Lung (tissue), 12 donors: Measurements from ENCODE around the gene CMSS1. TPM values are rescaled to one million over a fixed set of nuclear protein-coding genes. Genes with fewer than 3 reads are reported as not detected.
A peak's percentile ranks its signal among the peaks of the same experiment; 100 is the strongest.

Experiments used
- ATAC-seq: fragments of 200-7000 bp; cut with Tn5 transposase; one replicate; pipeline ENCODE4 v1.9.1; 2020; ENCODE audit warnings: moderate number of reproducible peaks; ENCODE audit not compliant: insufficient read depth, low FRiP score
- DNase-seq, 3 donors: peaks; one replicate each; pipeline ENCODE4 v3.0.0-alpha.2; 2013 to 2017
- H3K27ac ChIP-seq, 2 donors: one replicate each; pipeline ENCODE4 v1.5.1; 2013; ENCODE audit warnings: mild to moderate bottlenecking in 2 of 2, moderate library complexity in 2 of 2, control low read depth in 1 of 2, inconsistent platforms in 1 of 2, low read depth in 1 of 2, low read length in 1 of 2
- H3K27me3 ChIP-seq, 3 donors: one replicate each; pipeline ENCODE4 v1.5.1; 2013; ENCODE audit warnings: low read length in 2 of 3; ENCODE audit not compliant: control insufficient read depth in 3 of 3, insufficient read depth in 3 of 3
- H3K36me3 ChIP-seq, 4 donors: one replicate each; pipeline ENCODE4 v1.5.1; 2013; ENCODE audit warnings: low read length in 4 of 4, mild to moderate bottlenecking in 1 of 4, moderate library complexity in 1 of 4; ENCODE audit not compliant: control insufficient read depth in 4 of 4, insufficient read depth in 4 of 4
- H3K4me1 ChIP-seq, 5 donors: one replicate each; pipeline ENCODE4 v1.5.1; 2013; ENCODE audit warnings: low read length in 5 of 5, mild to moderate bottlenecking in 2 of 5, moderate library complexity in 1 of 5; ENCODE audit not compliant: control insufficient read depth in 5 of 5, insufficient read depth in 5 of 5
- H3K4me3 ChIP-seq: one replicate; pipeline ENCODE4 v1.5.1; 2013; ENCODE audit warnings: mild to moderate bottlenecking, control low read depth, moderate library complexity
- H3K9ac ChIP-seq, 2 donors: one replicate each; pipeline ENCODE4 v1.5.1; 2013; ENCODE audit warnings: low read length in 2 of 2, control low read depth in 1 of 2; ENCODE audit not compliant: insufficient read depth in 1 of 2
- H3K9me3 ChIP-seq, 4 donors: one replicate each; pipeline ENCODE4 v1.5.1; 2013; ENCODE audit warnings: low read length in 3 of 4, mild to moderate bottlenecking in 1 of 4, moderate library complexity in 1 of 4; ENCODE audit not compliant: control insufficient read depth in 4 of 4, insufficient read depth in 3 of 4
- CTCF ChIP-seq: IDR thresholded peaks from 2 replicates; pipeline ENCODE4 v1.5.1; 2012; ENCODE audit warnings: mild to moderate bottlenecking; ENCODE audit errors: control extremely low read depth, extremely low read depth
- WGBS, 2 donors: extraction: QIAGEN DNeasy Blood & Tissue Kit; methylation state at CpG; one replicate each; pipeline ENCODE4 v1.1.7; 2013; 5-methylcytosine and 5-hydroxymethylcytosine counted together
- polyA plus RNA-seq, 2 donors: library from polyadenylated mRNA; stranded (reverse); fragments of 200-250 nt; gene quantifications; one replicate each; pipeline ENCODE4 v1.2.1, GENCODE V29; 2013
- total RNA-seq, 2 donors: library from RNA; depleted of rRNA in 1 of 2; stranded (reverse); fragments of >200 nt in 1 of 2; gene quantifications; one replicate each; pipeline ENCODE4 v1.2.1, GENCODE V29; 2014 to 2021
- donor health status: control.
- donor health status: control.
- donor health status: Bipolar disorder and iron deficiency.
- donor health status: healthy.
- donor health status: DM: yes; HTN: yes; CAD: no.

CMSS1 gene
- total and polyA plus RNA-seq, 4 donors, result 12.3 to 28.9 (median 22.6) TPM

- no peaks in the 10 kb centered on the region for H3K9me3 ChIP-seq
- H3K9ac ChIP-seq, result no peak overlapping the region
- ATAC-seq, result no peak
- no peak for TF ChIP-seq CTCF
- 77 to 92% methylated on average over 1 of the region's 1 CpG for WGBS, 2 donors
- H3K27me3 ChIP-seq, result no peaks in the 10 kb centered on the region
- H3K36me3 ChIP-seq, result no peaks in the 10 kb centered on the region
- peaks cover 2 to 10% (median 6%) of the 10 kb centered on the region in 5 donors for H3K4me1 ChIP-seq
- H3K27ac ChIP-seq, result no peak overlapping the region
- no peak for DNase-seq
- no peak overlapping the region for H3K4me3 ChIP-seq
Measured at GRCh38 chr3:99970198-99970597, 152.5 kb downstream of the CMSS1 start.

- no peak overlapping the region for H3K27ac ChIP-seq
- no peak overlapping the region for H3K9ac ChIP-seq
- H3K4me1 ChIP-seq, result peaks cover 0 to 10% (median 4%) of the 10 kb centered on the region in 5 donors
- ATAC-seq, result no peak
- no peak for DNase-seq
- TF ChIP-seq CTCF, result no peak
- H3K27me3 ChIP-seq, result no peaks in the 10 kb centered on the region
- H3K4me3 ChIP-seq, result no peak overlapping the region
- H3K9me3 ChIP-seq, result no peaks in the 10 kb centered on the region
- H3K36me3 ChIP-seq, result no peaks in the 10 kb centered on the region
- WGBS, 2 donors, result 95 to 97% methylated on average over 3 of the region's 3 CpGs
Measured at GRCh38 chr3:99971761-99972160, 154.1 kb downstream of the CMSS1 start.

GRCh38 chr3:99972380-99973104 lies 154.9 kb downstream of the CMSS1 start:
- H3K27me3 ChIP-seq, result no peaks in the 10 kb centered on the region
- H3K4me3 ChIP-seq, result no peak overlapping the region
- WGBS, 2 donors, result 81 to 82% methylated on average over 8 of the region's 8 CpGs
- no peaks in the 10 kb centered on the region for H3K36me3 ChIP-seq
- H3K9me3 ChIP-seq, result no peaks in the 10 kb centered on the region
- H3K27ac ChIP-seq, result no peak overlapping the region
- H3K4me1 ChIP-seq, result peaks cover 0 to 10% (median 0%) of the 10 kb centered on the region in 5 donors
- TF ChIP-seq CTCF, result no peak
- ATAC-seq (no peak), DNase-seq (peak; percentile 40 to 66 (median 48))
- H3K9ac ChIP-seq, result no peak overlapping the region

GRCh38 chr3:99974989-99975388 lies 157.3 kb downstream of the CMSS1 start:
- Histone ChIP-seq H3K27me3 (no peaks in the 10 kb centered on the region), H3K9ac (no peak overlapping the region), H3K4me3 (no peak overlapping the region), H3K36me3 (no peaks in the 10 kb centered on the region), H3K9me3 (no peaks in the 10 kb centered on the region), H3K4me1 (peaks cover 0 to 10% (median 0%) of the 10 kb centered on the region in 5 donors), H3K27ac (no peak overlapping the region)
- ATAC-seq (no peak), DNase-seq (no peak)
- 82 to 91% methylated on average over 2 of the region's 2 CpGs for WGBS, 2 donors
- TF ChIP-seq CTCF, result no peak
